Measurements from ENCODE around the gene ADGRL3. TPM values are rescaled to one million over a fixed set of nuclear protein-coding genes. Genes with fewer than 3 reads are reported as not detected.

The ADGRL3 gene
- total and polyA plus RNA-seq, 4 donors: 0.39 to 59.9 (median 2.9) TPM

- H3K27ac ChIP-seq (ENCODE audit: low read depth in 1 of 2, low read length in 1 of 2): no peak overlapping the region
- DNase-seq (no peak), ATAC-seq (ENCODE audit: insufficient read depth, low FRiP score) (no peak)
- H3K4me3 ChIP-seq: no peak overlapping the region
- no peaks in the 10 kb centered on the region for H3K27me3 ChIP-seq (ENCODE audit: control insufficient read depth in 3 of 3, insufficient read depth in 3 of 3, low read length in 2 of 3)
- WGBS, 2 donors: 57 to 71% methylated on average over 1 of the region's 1 CpG
- TF ChIP-seq, protein P1, sequence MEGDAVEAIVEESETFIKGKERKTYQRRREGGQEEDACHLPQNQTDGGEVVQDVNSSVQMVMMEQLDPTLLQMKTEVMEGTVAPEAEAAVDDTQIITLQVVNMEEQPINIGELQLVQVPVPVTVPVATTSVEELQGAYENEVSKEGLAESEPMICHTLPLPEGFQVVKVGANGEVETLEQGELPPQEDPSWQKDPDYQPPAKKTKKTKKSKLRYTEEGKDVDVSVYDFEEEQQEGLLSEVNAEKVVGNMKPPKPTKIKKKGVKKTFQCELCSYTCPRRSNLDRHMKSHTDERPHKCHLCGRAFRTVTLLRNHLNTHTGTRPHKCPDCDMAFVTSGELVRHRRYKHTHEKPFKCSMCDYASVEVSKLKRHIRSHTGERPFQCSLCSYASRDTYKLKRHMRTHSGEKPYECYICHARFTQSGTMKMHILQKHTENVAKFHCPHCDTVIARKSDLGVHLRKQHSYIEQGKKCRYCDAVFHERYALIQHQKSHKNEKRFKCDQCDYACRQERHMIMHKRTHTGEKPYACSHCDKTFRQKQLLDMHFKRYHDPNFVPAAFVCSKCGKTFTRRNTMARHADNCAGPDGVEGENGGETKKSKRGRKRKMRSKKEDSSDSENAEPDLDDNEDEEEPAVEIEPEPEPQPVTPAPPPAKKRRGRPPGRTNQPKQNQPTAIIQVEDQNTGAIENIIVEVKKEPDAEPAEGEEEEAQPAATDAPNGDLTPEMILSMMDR (IDR thresholded peaks at IDR 0.05; ENCODE audit: control extremely low read depth, extremely low read depth): no peak
- H3K36me3 ChIP-seq (ENCODE audit: control insufficient read depth in 4 of 4, insufficient read depth in 4 of 4, low read length in 4 of 4): no peaks in the 10 kb centered on the region
- H3K4me1 ChIP-seq (ENCODE audit: control insufficient read depth in 5 of 5, insufficient read depth in 5 of 5, low read length in 5 of 5): no peaks in the 10 kb centered on the region
- H3K9ac ChIP-seq (ENCODE audit: insufficient read depth in 1 of 2, low read length in 2 of 2): no peak overlapping the region
- no peaks in the 10 kb centered on the region for H3K9me3 ChIP-seq (ENCODE audit: control insufficient read depth in 4 of 4, insufficient read depth in 3 of 4, low read length in 3 of 4)
Observed at GRCh38 chr4:61933527-61933926, 733.4 kb downstream of the ADGRL3 start.

GRCh38 chr4:61934198-61934597, 734.1 kb downstream of the ADGRL3 start:
- Histone ChIP-seq H3K4me1 (ENCODE audit: control insufficient read depth in 5 of 5, insufficient read depth in 5 of 5, low read length in 5 of 5) (no peaks in the 10 kb centered on the region), H3K36me3 (ENCODE audit: control insufficient read depth in 4 of 4, insufficient read depth in 4 of 4, low read length in 4 of 4) (no peaks in the 10 kb centered on the region), H3K9ac (ENCODE audit: insufficient read depth in 1 of 2, low read length in 2 of 2) (no peak overlapping the region), H3K27me3 (ENCODE audit: control insufficient read depth in 3 of 3, insufficient read depth in 3 of 3, low read length in 2 of 3) (no peaks in the 10 kb centered on the region), H3K27ac (ENCODE audit: low read depth in 1 of 2, low read length in 1 of 2) (no peak overlapping the region), H3K9me3 (ENCODE audit: control insufficient read depth in 4 of 4, insufficient read depth in 3 of 4, low read length in 3 of 4) (no peaks in the 10 kb centered on the region), H3K4me3 (no peak overlapping the region)
- ATAC-seq (ENCODE audit: insufficient read depth, low FRiP score) (no peak), DNase-seq (no peak)
- TF ChIP-seq, protein P1 (IDR thresholded peaks at IDR 0.05; ENCODE audit: control extremely low read depth, extremely low read depth): no peak

DNA sequence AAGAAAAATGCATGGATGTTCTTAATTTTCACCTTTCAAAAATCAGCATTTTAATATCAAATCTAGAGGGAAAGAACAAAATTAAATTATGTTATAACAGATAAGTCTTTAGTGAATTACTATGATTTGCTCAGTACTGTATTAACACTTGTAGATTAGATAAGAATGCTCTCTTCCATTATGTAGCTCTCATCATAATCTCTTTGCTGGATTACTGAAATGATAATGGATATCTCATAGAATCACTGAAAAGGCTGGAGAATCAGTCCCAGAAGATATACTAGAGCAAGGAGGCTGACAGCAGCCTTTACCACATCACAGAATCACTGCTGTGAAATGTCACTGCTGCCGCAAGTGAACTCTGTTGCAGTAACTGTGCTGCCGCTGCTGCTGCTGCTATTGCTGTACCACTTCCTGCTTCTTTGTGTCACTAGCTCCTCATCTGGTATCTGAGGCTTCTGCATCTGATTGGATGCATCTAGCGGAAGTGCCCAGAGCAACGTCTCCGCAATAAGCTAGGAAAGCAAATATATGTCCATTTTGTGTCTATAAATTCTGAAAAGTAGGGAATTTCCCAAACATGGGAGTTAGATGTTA, 738.2 kb downstream of the ADGRL3 start:
- H3K27ac ChIP-seq (ENCODE audit: low read depth in 1 of 2, low read length in 1 of 2): no peak overlapping the region
- no peak for ATAC-seq (ENCODE audit: insufficient read depth, low FRiP score)
- no peaks in the 10 kb centered on the region for H3K4me1 ChIP-seq (ENCODE audit: control insufficient read depth in 5 of 5, insufficient read depth in 5 of 5, low read length in 5 of 5)
- no peaks in the 10 kb centered on the region for H3K36me3 ChIP-seq (ENCODE audit: control insufficient read depth in 4 of 4, insufficient read depth in 4 of 4, low read length in 4 of 4)
- TF ChIP-seq, protein P1 (IDR thresholded peaks at IDR 0.05; ENCODE audit: control extremely low read depth, extremely low read depth): no peak
- H3K9me3 ChIP-seq (ENCODE audit: control insufficient read depth in 4 of 4, insufficient read depth in 3 of 4, low read length in 3 of 4): no peaks in the 10 kb centered on the region
- H3K4me3 ChIP-seq: no peak overlapping the region
- H3K27me3 ChIP-seq (ENCODE audit: control insufficient read depth in 3 of 3, insufficient read depth in 3 of 3, low read length in 2 of 3): no peaks in the 10 kb centered on the region
- WGBS, 2 donors: 89 to 95% methylated on average over 5 of the region's 5 CpGs
- no peak for DNase-seq
- H3K9ac ChIP-seq (ENCODE audit: insufficient read depth in 1 of 2, low read length in 2 of 2): no peak overlapping the region

DNA sequence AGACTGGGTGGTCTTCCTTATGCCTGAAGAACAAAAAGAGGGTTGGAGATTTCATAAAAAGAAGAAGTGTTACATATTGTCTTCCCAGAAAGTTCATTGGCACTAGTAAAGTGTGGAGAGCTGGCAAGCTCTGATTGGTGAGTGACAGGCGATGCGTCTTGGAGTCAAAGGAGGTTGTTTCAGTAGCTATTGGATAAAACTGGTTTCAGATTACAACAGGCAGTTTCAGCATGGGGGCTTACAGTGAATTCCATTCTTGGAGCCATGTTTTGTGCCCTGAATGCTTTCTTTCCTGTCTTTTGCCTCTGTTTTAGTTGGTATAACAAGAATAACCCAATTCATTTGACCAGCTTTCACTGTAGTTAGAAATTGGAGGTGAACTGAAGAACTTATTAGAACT, 750.5 kb downstream of the ADGRL3 start:
- H3K36me3 ChIP-seq (ENCODE audit: control insufficient read depth in 4 of 4, insufficient read depth in 4 of 4, low read length in 4 of 4): peaks cover 0 to 3% (median 0%) of the 10 kb centered on the region in 4 donors
- whole genome bisulfite sequencing, 2 donors: 89 to 91% methylated on average over 2 of the region's 2 CpGs
- no peak for ATAC-seq (ENCODE audit: insufficient read depth, low FRiP score)

More for the DNA sequence above, 750.5 kb downstream of the ADGRL3 start:
- no peak overlapping the region for H3K27ac ChIP-seq (ENCODE audit: low read depth in 1 of 2, low read length in 1 of 2)
- no peaks in the 10 kb centered on the region for H3K9me3 ChIP-seq (ENCODE audit: control insufficient read depth in 4 of 4, insufficient read depth in 3 of 4, low read length in 3 of 4)
- peak in 1 of 3 donors; percentile 4 for DNase-seq
- TF ChIP-seq, protein P1 (IDR thresholded peaks at IDR 0.05; ENCODE audit: control extremely low read depth, extremely low read depth): no peak
- no peak overlapping the region for H3K4me3 ChIP-seq
- H3K4me1 ChIP-seq (ENCODE audit: control insufficient read depth in 5 of 5, insufficient read depth in 5 of 5, low read length in 5 of 5): no peaks in the 10 kb centered on the region
- H3K9ac ChIP-seq (ENCODE audit: insufficient read depth in 1 of 2, low read length in 2 of 2): no peak overlapping the region
- H3K27me3 ChIP-seq (ENCODE audit: control insufficient read depth in 3 of 3, insufficient read depth in 3 of 3, low read length in 2 of 3): no peaks in the 10 kb centered on the region
